KMS-11 (cell line): ENCODE data around the gene PRKD2.

ENCODE experiments used
- H2AFZ ChIP-seq: fragments of 200-600 bp; sonication (generic); 2 replicates; pipeline ENCODE4 v1.6.1; 2016; ENCODE audit warnings: antibody characterized with exemption, mixed run types, low read depth
- H3K27ac ChIP-seq: fragments of 200-600 bp; sonication (generic); 2 replicates; pipeline ENCODE4 v1.6.1; 2016; ENCODE audit warnings: mild to moderate bottlenecking, mixed run types
- H3K27me3 ChIP-seq: fragments of 200-600 bp; sonication (generic); 2 replicates; pipeline ENCODE4 v1.6.1; 2017; ENCODE audit warnings: mild to moderate bottlenecking, low read depth, mixed run types, moderate library complexity; ENCODE audit not compliant: insufficient read depth
- H3K36me3 ChIP-seq: fragments of 200-600 bp; sonication (generic); 2 replicates; pipeline ENCODE4 v1.6.1; 2017; ENCODE audit warnings: mild to moderate bottlenecking, mixed run types; ENCODE audit not compliant: insufficient read depth
- H3K4me1 ChIP-seq: fragments of 200-600 bp; sonication (generic); 2 replicates; pipeline ENCODE4 v1.6.1; 2016; ENCODE audit warnings: mild to moderate bottlenecking, low read depth, mixed run types; ENCODE audit not compliant: poor library complexity, severe bottlenecking
- H3K4me2 ChIP-seq: fragments of 200-600 bp; sonication (generic); 2 replicates; pipeline ENCODE4 v1.7.0; 2016; ENCODE audit warnings: mild to moderate bottlenecking, mixed run types
- H3K4me3 ChIP-seq: fragments of 200-600 bp; sonication (generic); IDR thresholded peaks from 2 replicates; pipeline ENCODE4 v1.6.1; 2017; ENCODE audit warnings: low read depth, low read length, mixed read lengths; ENCODE audit not compliant: insufficient read depth
- H3K79me2 ChIP-seq: fragments of 200-600 bp; sonication (generic); 2 replicates; pipeline ENCODE4 v1.6.1; 2016; ENCODE audit warnings: low read depth, mixed run types; ENCODE audit not compliant: insufficient read depth
- H3K9ac ChIP-seq: fragments of 200-600 bp; sonication (generic); 2 replicates; pipeline ENCODE4 v1.6.1; 2016; ENCODE audit warnings: mild to moderate bottlenecking, mixed run types
- H4K20me1 ChIP-seq: fragments of 200-600 bp; sonication (generic); 2 replicates; pipeline ENCODE4 v1.6.1; 2016; ENCODE audit warnings: mild to moderate bottlenecking, mixed run types; ENCODE audit not compliant: insufficient read depth
- TF ChIP-seq, protein P1 (sequence below): fragments of 200-600 bp; sonication (generic); conservative IDR thresholded peaks from 2 replicates; pipeline ENCODE4 v1.6.1; 2017; ENCODE audit warnings: low read depth, mild to moderate bottlenecking, antibody characterized with exemption, low read length, moderate library complexity, mixed read lengths

Gene PRKD2

DNA sequence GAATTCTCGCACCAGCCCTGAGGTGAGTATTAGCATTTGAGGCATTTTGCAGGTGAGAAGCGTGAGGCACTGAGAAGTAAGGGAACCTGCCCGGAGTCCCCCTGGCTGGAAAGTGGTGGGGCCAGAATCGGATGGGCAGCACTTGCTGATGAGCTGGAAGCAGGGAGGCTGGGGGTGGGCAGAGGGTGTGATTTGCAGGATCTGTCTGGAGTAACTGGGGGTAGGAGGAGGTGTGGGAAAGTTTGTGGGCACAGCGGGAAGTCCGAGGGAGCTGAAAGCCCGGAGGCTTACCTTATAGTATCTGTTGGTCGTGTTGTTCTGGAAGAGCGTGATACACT is 20.1 kb downstream of the PRKD2 start:
- Histone ChIP-seq H3K36me3 (peaks cover 13% of the 10 kb centered on the region; the same call in 1 of the 2 replicates), H3K79me2 (no peaks in the 10 kb centered on the region), H3K9ac (no peak overlapping the region)

DNA sequence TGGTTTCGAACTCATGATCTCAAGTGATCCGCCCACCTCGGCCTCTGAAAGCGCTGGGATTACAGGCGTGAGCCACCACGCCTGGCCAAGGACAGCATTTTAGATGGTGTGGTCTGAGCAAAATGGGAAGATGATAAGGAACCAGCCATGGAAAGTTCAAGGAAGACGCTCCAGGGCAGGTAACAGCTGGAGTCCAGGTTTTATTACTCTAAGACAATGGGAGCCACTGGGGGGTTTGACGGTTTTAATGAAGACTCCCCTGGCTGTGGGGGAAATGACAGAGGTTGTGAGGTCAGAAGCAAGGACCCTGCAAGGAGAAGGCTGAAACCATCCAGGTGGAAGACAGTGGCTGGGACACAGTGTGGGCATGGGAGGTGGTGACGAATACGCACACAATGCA is 20.9 kb downstream of the PRKD2 start:
- Histone ChIP-seq H2AFZ (no peak overlapping the region), H3K27ac (no peak overlapping the region), H3K4me2 (no peak overlapping the region), H3K27me3 (no peaks in the 10 kb centered on the region), H3K79me2 (no peaks in the 10 kb centered on the region), H3K4me3 (no peak overlapping the region), H3K9ac (no peak overlapping the region), H4K20me1 (no peaks in the 10 kb centered on the region), H3K4me1 (no peaks in the 10 kb centered on the region), H3K36me3 (peaks cover 13% of the 10 kb centered on the region; the same call in 1 of the 2 replicates)
- TF ChIP-seq, protein P1, sequence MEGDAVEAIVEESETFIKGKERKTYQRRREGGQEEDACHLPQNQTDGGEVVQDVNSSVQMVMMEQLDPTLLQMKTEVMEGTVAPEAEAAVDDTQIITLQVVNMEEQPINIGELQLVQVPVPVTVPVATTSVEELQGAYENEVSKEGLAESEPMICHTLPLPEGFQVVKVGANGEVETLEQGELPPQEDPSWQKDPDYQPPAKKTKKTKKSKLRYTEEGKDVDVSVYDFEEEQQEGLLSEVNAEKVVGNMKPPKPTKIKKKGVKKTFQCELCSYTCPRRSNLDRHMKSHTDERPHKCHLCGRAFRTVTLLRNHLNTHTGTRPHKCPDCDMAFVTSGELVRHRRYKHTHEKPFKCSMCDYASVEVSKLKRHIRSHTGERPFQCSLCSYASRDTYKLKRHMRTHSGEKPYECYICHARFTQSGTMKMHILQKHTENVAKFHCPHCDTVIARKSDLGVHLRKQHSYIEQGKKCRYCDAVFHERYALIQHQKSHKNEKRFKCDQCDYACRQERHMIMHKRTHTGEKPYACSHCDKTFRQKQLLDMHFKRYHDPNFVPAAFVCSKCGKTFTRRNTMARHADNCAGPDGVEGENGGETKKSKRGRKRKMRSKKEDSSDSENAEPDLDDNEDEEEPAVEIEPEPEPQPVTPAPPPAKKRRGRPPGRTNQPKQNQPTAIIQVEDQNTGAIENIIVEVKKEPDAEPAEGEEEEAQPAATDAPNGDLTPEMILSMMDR = no peak

More for the DNA sequence above, 20.1 kb downstream of the PRKD2 start:
- Histone ChIP-seq H3K27me3 (no peaks in the 10 kb centered on the region), H3K4me1 (no peaks in the 10 kb centered on the region), H3K4me3 (no peak overlapping the region), H3K4me2 (no peak overlapping the region), H2AFZ (no peak overlapping the region), H4K20me1 (no peaks in the 10 kb centered on the region), H3K27ac (no peak overlapping the region)
- TF ChIP-seq, protein P1 = no peak

DNA sequence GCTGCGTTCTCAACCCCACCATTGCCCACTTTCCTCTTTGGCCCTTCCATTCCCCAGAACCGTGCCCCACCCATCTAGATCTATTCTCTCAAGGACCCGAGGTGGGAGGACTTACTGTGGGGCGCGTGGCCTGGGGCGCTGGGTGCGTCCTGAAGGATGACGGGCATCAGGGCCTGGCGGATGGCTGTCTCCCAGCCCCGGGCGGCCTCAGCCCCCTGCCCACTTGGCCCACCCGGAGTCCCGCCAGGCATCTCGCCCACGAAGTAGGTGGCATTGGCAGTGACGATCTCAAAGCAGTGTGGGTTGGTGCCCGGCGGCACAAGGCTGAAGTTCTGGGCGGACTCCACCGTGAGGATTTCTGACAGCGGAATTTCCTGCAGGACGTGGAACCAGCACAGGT is 23.2 kb downstream of the PRKD2 start:
- Histone ChIP-seq H3K4me1 (no peaks in the 10 kb centered on the region), H3K36me3 (peaks cover 21% of the 10 kb centered on the region; the same call in 1 of the 2 replicates), H3K9ac (no peak overlapping the region), H2AFZ (no peak overlapping the region), H3K27ac (no peak overlapping the region), H3K27me3 (no peaks in the 10 kb centered on the region), H3K4me3 (no peak overlapping the region), H4K20me1 (no peaks in the 10 kb centered on the region), H3K79me2 (no peaks in the 10 kb centered on the region), H3K4me2 (no peak overlapping the region)
- TF ChIP-seq, protein P1 = no peak

DNA sequence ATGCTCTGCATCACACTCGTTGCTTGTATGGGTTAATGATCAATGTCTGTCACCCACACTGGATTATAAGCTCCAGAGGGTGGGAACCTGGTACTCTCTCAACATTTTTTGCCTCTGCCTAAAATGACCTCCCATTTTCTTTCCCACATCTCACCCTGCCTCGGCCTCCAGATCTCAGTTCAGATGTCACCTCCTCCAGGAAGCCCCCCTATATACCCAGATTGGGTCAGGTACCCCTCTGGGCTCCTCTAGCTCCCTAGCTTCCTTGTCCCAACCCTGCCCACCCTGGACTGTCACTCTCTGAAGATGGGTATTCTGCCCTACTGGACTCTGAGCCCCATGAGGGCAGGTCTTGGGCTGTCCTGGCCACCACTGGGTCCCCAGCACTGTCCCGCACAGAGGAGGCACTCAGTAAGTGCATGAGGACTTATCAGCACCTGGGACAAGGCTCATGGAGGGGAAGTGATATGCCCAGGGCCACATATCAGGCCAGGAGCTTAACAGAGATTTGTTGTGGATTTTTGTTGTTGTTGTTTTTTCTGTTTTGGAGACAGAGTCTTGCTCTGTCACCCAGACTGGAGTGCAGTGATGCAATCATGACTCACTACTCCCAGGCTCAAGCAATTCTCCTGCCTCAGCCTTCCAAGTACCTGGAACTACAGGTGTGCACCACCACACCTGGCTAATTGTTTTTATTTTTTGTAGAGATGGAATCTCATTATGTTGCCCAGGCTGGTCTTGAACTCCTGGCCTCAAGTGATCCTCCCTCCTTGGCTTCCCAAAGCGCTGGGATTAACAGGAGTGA is 23.8 kb downstream of the PRKD2 start:
- H3K79me2 ChIP-seq = no peaks in the 10 kb centered on the region
- no peak overlapping the region for H3K4me2 ChIP-seq
- no peak overlapping the region for H3K27ac ChIP-seq
- H3K36me3 ChIP-seq = peaks cover 21% of the 10 kb centered on the region; the same call in 1 of the 2 replicates
- no peak overlapping the region for H3K9ac ChIP-seq
- TF ChIP-seq, protein P1 = no peak
- no peak overlapping the region for H3K4me3 ChIP-seq
- no peak overlapping the region for H2AFZ ChIP-seq
- no peaks in the 10 kb centered on the region for H4K20me1 ChIP-seq
- H3K27me3 ChIP-seq = no peaks in the 10 kb centered on the region
- H3K4me1 ChIP-seq = no peaks in the 10 kb centered on the region
